Measurements from ENCODE around the gene WNT7A.
"Not testable (repeated sequence)": the region's sequence is repeated elsewhere in the genome, so short reads cannot be mapped to it uniquely, and the experiment has no call there.

WNT7A gene

GRCh38 chr3:13866041-13866965 is 13.6 kb downstream of the WNT7A start:
- peak; percentile 60 for FAIRE-seq
- no peak for DNase-seq (ENCODE audit: insufficient read length, low spot score)

- FAIRE-seq (no peak), DNase-seq (ENCODE audit: insufficient read length, low spot score) (no peak)
Observed at GRCh38 chr3:13865581-13865980, 14.3 kb downstream of the WNT7A start.

- DNase-seq (ENCODE audit: insufficient read length, low spot score) (no peak), FAIRE-seq (no peak)
Observed at GRCh38 chr3:13865106-13865505, 14.8 kb downstream of the WNT7A start.

GRCh38 chr3:13863965-13864595 is 15.8 kb downstream of the WNT7A start:
- FAIRE-seq (no peak), DNase-seq (ENCODE audit: insufficient read length, low spot score) (no peak)

GRCh38 chr3:13863382-13863952 is 16.4 kb downstream of the WNT7A start:
- no peak for FAIRE-seq
- no peak for DNase-seq (ENCODE audit: insufficient read length, low spot score)

GRCh38 chr3:13861461-13861860 is 18.4 kb downstream of the WNT7A start:
- no peak for FAIRE-seq
- no peak for DNase-seq (ENCODE audit: insufficient read length, low spot score)

- DNase-seq (ENCODE audit: insufficient read length, low spot score) (no peak), FAIRE-seq (no peak)
Observed at GRCh38 chr3:13860001-13860400, 19.9 kb downstream of the WNT7A start.

- FAIRE-seq (no peak), DNase-seq (ENCODE audit: insufficient read length, low spot score) (no peak)
Observed at GRCh38 chr3:13858768-13859520, 20.9 kb downstream of the WNT7A start.

- FAIRE-seq, result no peak
- no peak for DNase-seq (ENCODE audit: insufficient read length, low spot score)
Observed at GRCh38 chr3:13857702-13858380, 22.0 kb downstream of the WNT7A start.

GRCh38 chr3:13856628-13857027 is 23.2 kb downstream of the WNT7A start:
- FAIRE-seq, result not testable (repeated sequence)

GRCh38 chr3:13856006-13856405 is 23.9 kb downstream of the WNT7A start:
- DNase-seq (ENCODE audit: insufficient read length, low spot score), result no peak
- FAIRE-seq, result no peak

More at GRCh38 chr3:13856628-13857027, 23.2 kb downstream of the WNT7A start:
- DNase-seq (ENCODE audit: insufficient read length, low spot score), result not testable (repeated sequence)

GRCh38 chr3:13854492-13854891 is 25.4 kb downstream of the WNT7A start:
- DNase-seq (ENCODE audit: insufficient read length, low spot score) (no peak), FAIRE-seq (no peak)

- DNase-seq (ENCODE audit: insufficient read length, low spot score) (no peak), FAIRE-seq (no peak)
Observed at GRCh38 chr3:13853978-13854296, 25.9 kb downstream of the WNT7A start.

GRCh38 chr3:13853256-13853977 is 26.5 kb downstream of the WNT7A start:
- FAIRE-seq, result peak; percentile 4

GRCh38 chr3:13852638-13853009 is 27.2 kb downstream of the WNT7A start:
- peak; percentile 36 for DNase-seq (ENCODE audit: insufficient read length, low spot score)
- peak; percentile 16 for FAIRE-seq

More at GRCh38 chr3:13853256-13853977, 26.5 kb downstream of the WNT7A start:
- no peak for DNase-seq (ENCODE audit: insufficient read length, low spot score)

- FAIRE-seq (no peak), DNase-seq (ENCODE audit: insufficient read length, low spot score) (no peak)
Observed at GRCh38 chr3:13851997-13852637, 27.8 kb downstream of the WNT7A start.

- FAIRE-seq, result no peak
- no peak for DNase-seq (ENCODE audit: insufficient read length, low spot score)
Observed at GRCh38 chr3:13851091-13851849, 28.6 kb downstream of the WNT7A start.

GRCh38 chr3:13850161-13850945 is 29.5 kb downstream of the WNT7A start:
- peak; percentile 95 for DNase-seq (ENCODE audit: insufficient read length, low spot score)
- peak; percentile 94 for FAIRE-seq

Measured in HTR-8/SVneo (cell line).